Measurements from ENCODE around the gene ANKRD63. TPM values are rescaled to one million over a fixed set of nuclear protein-coding genes. Genes with fewer than 3 reads are reported as not detected.

The ANKRD63 gene
- total RNA-seq, 2 donors from 2014 or later, result 0.44 to 1.3 TPM

- H3K27ac ChIP-seq, result no peak overlapping the region
- H3K4me1 ChIP-seq, result peaks cover 0 to 56% of the 10 kb centered on the region in 2 donors
- no peaks in the 10 kb centered on the region for H3K9me3 ChIP-seq
- no peak for TF ChIP-seq CTCF (IDR thresholded peaks at IDR 0.05)
- DNase-seq (ENCODE audit: low spot score), result no peak
- H3K36me3 ChIP-seq, result no peaks in the 10 kb centered on the region
- peaks cover 0 to 11% of the 10 kb centered on the region in 2 donors for H3K27me3 ChIP-seq
- no peak overlapping the region for H3K4me3 ChIP-seq
Measured at GRCh38 chr15:40283615-40284300, 894 bp upstream of the ANKRD63 start.

GRCh38 chr15:40282147-40282868, 556 bp downstream of the ANKRD63 start:
- no peak overlapping the region for H3K27ac ChIP-seq
- peaks cover 0 to 56% of the 10 kb centered on the region in 2 donors for H3K4me1 ChIP-seq
- peaks cover 0 to 11% of the 10 kb centered on the region in 2 donors for H3K27me3 ChIP-seq
- TF ChIP-seq CTCF (IDR thresholded peaks at IDR 0.05), result peak; percentile 50 to 69
- DNase-seq (ENCODE audit: low spot score), result no peak
- H3K36me3 ChIP-seq, result no peaks in the 10 kb centered on the region
- no peaks in the 10 kb centered on the region for H3K9me3 ChIP-seq
- H3K4me3 ChIP-seq, result peak overlapping the region; percentile 29 to 53

- TF ChIP-seq CTCF (IDR thresholded peaks at IDR 0.05), result no peak
- H3K9me3 ChIP-seq, result no peaks in the 10 kb centered on the region
- no peak overlapping the region for H3K27ac ChIP-seq
- no peak for DNase-seq (ENCODE audit: low spot score)
- H3K4me3 ChIP-seq, result peak overlapping the region in 1 of 2 donors; percentile 53
- H3K4me1 ChIP-seq, result peaks cover 0 to 55% of the 10 kb centered on the region in 2 donors
- H3K27me3 ChIP-seq, result peaks cover 0 to 11% of the 10 kb centered on the region in 2 donors
- H3K36me3 ChIP-seq, result no peaks in the 10 kb centered on the region
Measured at GRCh38 chr15:40281801-40282146, 1.1 kb downstream of the ANKRD63 start.

- peaks cover 0 to 49% of the 10 kb centered on the region in 2 donors for H3K4me1 ChIP-seq
- no peak for TF ChIP-seq CTCF (IDR thresholded peaks at IDR 0.05)
- DNase-seq (ENCODE audit: low spot score), result no peak
Measured at GRCh38 chr15:40281057-40281800, 1.6 kb downstream of the ANKRD63 start.

GRCh38 chr15:40280260-40281056, 2.4 kb downstream of the ANKRD63 start:
- DNase-seq (ENCODE audit: low spot score), result no peak
- Histone ChIP-seq H3K27me3 (peaks cover 0 to 11% of the 10 kb centered on the region in 2 donors), H3K4me1 (peaks cover 0 to 42% of the 10 kb centered on the region in 2 donors), H3K27ac (no peak overlapping the region), H3K36me3 (no peaks in the 10 kb centered on the region), H3K9me3 (no peaks in the 10 kb centered on the region), H3K4me3 (no peak overlapping the region)
- TF ChIP-seq CTCF (IDR thresholded peaks at IDR 0.05), result no peak

More at GRCh38 chr15:40281057-40281800, 1.6 kb downstream of the ANKRD63 start:
- Histone ChIP-seq H3K4me3 (peak overlapping the region in 1 of 2 donors; percentile 53), H3K27me3 (peaks cover 0 to 11% of the 10 kb centered on the region in 2 donors), H3K36me3 (no peaks in the 10 kb centered on the region), H3K9me3 (no peaks in the 10 kb centered on the region), H3K27ac (no peak overlapping the region)

All from right atrium auricular region (tissue), 2 donors.